ENCODE measurements around the gene FLVCR2.

DNA sequence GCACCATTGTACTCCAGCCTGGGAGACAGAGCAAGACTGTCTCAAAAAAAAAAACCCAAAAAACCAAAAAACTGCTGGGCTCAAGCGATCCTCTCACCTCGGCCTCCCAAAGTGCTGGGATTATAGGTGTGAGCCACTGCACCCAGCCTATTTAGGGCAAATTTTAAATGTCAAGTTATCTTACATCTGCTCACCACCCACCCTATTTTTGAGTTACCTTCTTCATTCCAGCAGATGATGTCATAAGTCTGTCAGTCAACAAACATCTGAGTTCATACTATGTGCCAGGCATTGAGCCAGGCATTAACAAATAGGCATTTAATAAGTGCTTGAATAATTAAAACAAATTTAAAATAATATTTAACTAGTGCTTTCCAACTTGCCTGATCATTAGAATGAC lies 34.6 kb upstream of the FLVCR2 start:
- TF ChIP-seq, protein P1, sequence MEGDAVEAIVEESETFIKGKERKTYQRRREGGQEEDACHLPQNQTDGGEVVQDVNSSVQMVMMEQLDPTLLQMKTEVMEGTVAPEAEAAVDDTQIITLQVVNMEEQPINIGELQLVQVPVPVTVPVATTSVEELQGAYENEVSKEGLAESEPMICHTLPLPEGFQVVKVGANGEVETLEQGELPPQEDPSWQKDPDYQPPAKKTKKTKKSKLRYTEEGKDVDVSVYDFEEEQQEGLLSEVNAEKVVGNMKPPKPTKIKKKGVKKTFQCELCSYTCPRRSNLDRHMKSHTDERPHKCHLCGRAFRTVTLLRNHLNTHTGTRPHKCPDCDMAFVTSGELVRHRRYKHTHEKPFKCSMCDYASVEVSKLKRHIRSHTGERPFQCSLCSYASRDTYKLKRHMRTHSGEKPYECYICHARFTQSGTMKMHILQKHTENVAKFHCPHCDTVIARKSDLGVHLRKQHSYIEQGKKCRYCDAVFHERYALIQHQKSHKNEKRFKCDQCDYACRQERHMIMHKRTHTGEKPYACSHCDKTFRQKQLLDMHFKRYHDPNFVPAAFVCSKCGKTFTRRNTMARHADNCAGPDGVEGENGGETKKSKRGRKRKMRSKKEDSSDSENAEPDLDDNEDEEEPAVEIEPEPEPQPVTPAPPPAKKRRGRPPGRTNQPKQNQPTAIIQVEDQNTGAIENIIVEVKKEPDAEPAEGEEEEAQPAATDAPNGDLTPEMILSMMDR (IDR thresholded peaks at IDR 0.05; ENCODE audit: insufficient read depth, low read length, poor library complexity, severe bottlenecking) = no peak
- TF ChIP-seq EZH2phosphoT487 (conservative IDR thresholded peaks at IDR 0.05; ENCODE audit: low read length) = no peak
